Measurements from ENCODE around the gene PRSS12.
A peak's percentile ranks its signal among the peaks of the same experiment; 100 is the strongest.
"Not testable (repeated sequence)": the region's sequence is repeated elsewhere in the genome, so short reads cannot be mapped to it uniquely, and the experiment has no call there.

The PRSS12 gene

DNA sequence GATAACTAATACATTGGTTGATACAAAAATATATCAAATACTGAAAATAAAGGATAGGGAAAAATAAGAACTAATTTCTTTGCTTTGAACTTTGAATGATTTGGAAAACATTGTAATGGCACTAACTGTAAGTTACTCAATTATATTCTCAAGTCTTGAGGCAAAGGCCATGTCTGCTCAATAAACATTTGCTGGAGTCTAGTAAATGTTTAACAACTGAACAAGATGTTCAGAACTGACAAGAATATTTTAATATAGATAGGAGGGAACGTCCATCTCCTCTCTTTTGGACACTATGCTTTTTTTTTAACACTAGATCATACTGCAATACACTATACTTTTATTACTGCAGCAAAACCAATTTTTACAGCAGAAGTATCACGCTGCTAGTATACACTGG lies 76.2 kb downstream of the PRSS12 start:
- DNase-seq (ENCODE audit: low spot score) = no peak

- DNase-seq (ENCODE audit: low spot score) = no peak
Measured at GRCh38 chr4:118273642-118274041, 79.2 kb downstream of the PRSS12 start.

- no peak for DNase-seq (ENCODE audit: low spot score)
Measured at GRCh38 chr4:118271788-118272187, 81.0 kb downstream of the PRSS12 start.

GRCh38 chr4:118270492-118270891 lies 82.3 kb downstream of the PRSS12 start:
- DNase-seq (ENCODE audit: low spot score) = peak; percentile 53

DNA sequence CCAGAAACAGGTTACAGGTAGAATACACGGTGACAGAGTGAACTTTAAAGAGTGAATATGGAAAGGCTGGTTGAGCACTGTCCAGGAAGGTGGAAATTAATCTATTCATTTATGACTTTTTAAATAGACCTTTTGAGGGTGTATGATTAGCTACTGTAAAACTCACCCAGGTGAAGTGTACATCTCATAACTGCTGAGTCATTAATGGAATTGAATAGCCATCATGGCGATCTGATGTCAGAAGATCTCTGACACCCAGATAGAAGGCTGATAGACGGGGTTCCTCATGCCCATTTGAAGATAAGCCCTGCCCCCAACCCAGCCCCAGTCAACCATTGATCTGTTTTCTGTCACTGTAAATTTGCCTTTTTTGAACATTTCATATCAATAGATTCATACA lies 84.0 kb downstream of the PRSS12 start:
- DNase-seq (ENCODE audit: low spot score) = no peak

DNA sequence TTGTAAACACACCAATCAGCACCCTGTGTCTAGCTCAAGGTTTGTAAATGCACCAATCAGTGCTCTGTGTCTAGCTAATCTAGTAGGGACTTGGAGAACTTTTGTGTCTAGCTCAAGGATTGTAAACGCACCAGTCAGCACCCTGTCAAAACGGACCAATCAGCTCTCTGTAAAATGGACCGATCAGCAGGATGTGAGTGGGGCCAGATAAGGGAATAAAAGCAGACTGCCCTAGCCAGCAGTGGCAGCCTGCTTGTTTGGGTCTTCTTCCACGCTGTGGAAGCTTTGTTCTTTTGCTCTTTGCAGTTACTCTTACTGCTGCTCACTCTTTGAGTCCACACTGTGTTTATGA lies 86.7 kb downstream of the PRSS12 start:
- DNase-seq (ENCODE audit: low spot score) = not testable (repeated sequence)

DNA sequence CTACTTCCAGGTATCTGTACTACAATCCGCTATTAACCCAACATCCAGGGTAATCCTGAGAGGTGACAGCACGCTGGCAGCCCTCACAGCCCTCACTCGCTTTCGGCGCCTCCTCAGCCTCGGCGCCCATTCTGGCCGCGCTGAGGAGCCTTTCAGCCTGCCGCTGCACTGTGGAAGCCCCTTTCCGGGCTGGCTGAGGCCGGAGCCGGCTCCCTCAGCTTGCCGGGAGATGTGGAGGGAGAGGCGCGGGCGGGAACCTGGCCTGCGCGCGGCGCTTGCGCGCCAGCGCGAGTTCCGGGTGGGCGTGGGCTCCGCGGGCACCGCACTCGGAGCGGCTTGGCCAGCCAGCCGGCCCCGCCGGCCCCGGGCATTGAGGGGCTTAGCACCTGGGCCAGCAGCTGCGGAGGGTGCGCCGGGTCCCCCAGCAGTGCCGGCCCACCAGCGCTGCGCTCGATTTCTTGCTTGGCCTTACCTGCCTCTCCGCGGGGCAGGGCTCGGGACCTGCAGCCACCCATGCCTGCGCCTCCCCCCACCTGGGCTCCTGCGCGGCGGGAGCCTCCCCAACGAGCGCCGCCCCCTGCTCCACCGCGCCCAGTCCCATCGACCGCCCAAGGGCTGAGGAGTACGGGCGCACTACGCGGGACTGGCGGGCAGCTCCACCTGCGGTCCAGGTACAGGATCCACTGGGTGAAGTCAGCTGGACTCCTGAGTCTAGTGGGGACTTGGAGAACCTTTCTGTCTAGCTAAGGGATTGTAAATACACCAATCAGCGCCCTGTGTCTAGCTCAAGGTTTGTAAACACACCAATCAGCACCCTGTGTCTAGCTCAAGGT lies 87.3 kb downstream of the PRSS12 start:
- no peak for DNase-seq (ENCODE audit: low spot score)

GRCh38 chr4:118264096-118264495 lies 88.7 kb downstream of the PRSS12 start:
- no peak for DNase-seq (ENCODE audit: low spot score)

GRCh38 chr4:118260309-118260708 lies 92.5 kb downstream of the PRSS12 start:
- DNase-seq (ENCODE audit: low spot score) = no peak

DNA sequence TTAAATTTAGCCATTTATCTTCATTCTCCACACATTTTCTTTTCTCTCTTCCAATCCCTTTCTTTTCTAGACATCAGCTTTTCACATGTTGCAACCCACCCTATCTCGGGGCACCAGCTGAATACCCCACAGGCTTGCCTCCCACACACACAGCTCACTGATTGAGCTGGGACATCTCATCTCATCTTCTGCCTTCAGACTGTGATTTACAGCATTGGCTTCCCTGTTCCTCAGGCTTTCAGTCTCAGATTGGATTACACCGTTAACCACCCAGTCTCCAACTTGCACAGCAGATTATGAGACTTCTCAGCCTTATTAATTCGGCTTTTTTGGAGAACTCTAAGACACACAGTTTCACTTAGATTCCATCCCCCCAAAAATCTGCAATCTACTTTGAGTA lies 93.7 kb downstream of the PRSS12 start:
- DNase-seq (ENCODE audit: low spot score) = no peak

GRCh38 chr4:118254368-118254767 lies 98.4 kb downstream of the PRSS12 start:
- no peak for DNase-seq (ENCODE audit: low spot score)

DNA sequence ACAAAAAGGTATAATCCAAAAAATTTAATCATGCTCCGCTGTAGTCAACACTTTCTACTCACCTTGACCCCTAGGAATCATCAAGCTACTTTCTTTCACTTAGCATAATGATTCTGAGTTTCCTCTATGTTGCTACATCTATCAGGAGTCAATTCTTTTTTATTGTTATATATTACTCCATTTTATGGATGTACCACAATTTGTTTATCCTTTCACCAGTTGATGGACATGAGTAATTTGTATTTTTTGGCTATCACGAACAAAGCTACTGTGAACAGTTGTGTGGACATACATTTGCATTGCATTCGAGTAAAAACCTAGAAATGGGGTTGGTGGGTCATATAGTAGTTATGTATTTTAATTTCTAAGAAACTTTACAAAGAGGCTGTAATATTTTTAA lies 102.9 kb downstream of the PRSS12 start:
- DNase-seq (ENCODE audit: low spot score) = no peak

DNA sequence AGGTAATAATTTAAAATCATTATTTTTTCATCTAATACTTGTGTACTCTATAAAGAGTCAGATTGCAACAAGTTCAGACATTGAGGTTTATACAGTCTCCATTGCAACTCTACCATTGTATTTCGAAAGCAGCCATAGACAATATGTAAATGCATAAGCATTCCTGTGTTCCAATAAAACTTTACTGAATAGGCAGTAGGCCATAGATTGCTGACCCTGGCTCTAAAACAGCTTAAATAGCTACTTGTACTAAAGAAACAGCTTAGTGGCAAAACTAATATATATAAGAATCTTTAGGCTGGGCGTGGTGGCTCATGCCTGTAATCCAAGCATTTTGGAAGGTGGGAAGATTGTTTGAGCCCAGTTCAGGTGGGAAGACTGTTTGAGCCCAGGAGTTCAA lies 115.3 kb downstream of the PRSS12 start:
- no peak for DNase-seq (ENCODE audit: low spot score)

- no peak for DNase-seq (ENCODE audit: low spot score)
Measured at GRCh38 chr4:118235566-118236120, 117.2 kb downstream of the PRSS12 start.
